Measurements from ENCODE around the gene APOBEC3B.
"Not testable (repeated sequence)": the region's sequence is repeated elsewhere in the genome, so short reads cannot be mapped to it uniquely, and the experiment has no call there.

The APOBEC3B gene

GRCh38 chr22:38987171-38987895, 5.2 kb downstream of the APOBEC3B start:
- DNase-seq (ENCODE audit: low read depth in 2 of 2, low spot score in 1 of 2), result no peak

GRCh38 chr22:38989466-38989865, 7.3 kb downstream of the APOBEC3B start:
- DNase-seq (ENCODE audit: low read depth in 2 of 2, low spot score in 1 of 2), result no peak

GRCh38 chr22:38992871-38993371, 10.8 kb downstream of the APOBEC3B start:
- not testable (repeated sequence) for DNase-seq (ENCODE audit: low read depth in 2 of 2, low spot score in 1 of 2)

GRCh38 chr22:38996105-38996504, 14.0 kb downstream of the APOBEC3B start:
- no peak for DNase-seq (ENCODE audit: low read depth in 2 of 2, low spot score in 1 of 2)

GRCh38 chr22:38997518-38997917, 15.4 kb downstream of the APOBEC3B start:
- DNase-seq (ENCODE audit: low read depth in 2 of 2, low spot score in 1 of 2), result no peak

GRCh38 chr22:39003165-39003638, 21.1 kb downstream of the APOBEC3B start:
- DNase-seq (ENCODE audit: low read depth in 2 of 2, low spot score in 1 of 2), result peak; percentile 47 to 58

- no peak for DNase-seq (ENCODE audit: low read depth in 2 of 2, low spot score in 1 of 2)
Measured at GRCh38 chr22:39007177-39007576, 25.0 kb downstream of the APOBEC3B start.

- not testable (repeated sequence) for DNase-seq (ENCODE audit: low read depth in 2 of 2, low spot score in 1 of 2)
Measured at GRCh38 chr22:39008271-39008850, 26.2 kb downstream of the APOBEC3B start.

- no peak for DNase-seq (ENCODE audit: low read depth in 2 of 2, low spot score in 1 of 2)
Measured at GRCh38 chr22:39010946-39011345, 28.8 kb downstream of the APOBEC3B start.

GRCh38 chr22:39012533-39013511, 30.7 kb downstream of the APOBEC3B start:
- DNase-seq (ENCODE audit: low read depth in 2 of 2, low spot score in 1 of 2), result no peak

- DNase-seq (ENCODE audit: low read depth in 2 of 2, low spot score in 1 of 2), result not testable (repeated sequence)
Measured at GRCh38 chr22:39013561-39013941, 31.4 kb downstream of the APOBEC3B start.

- peak; percentile 40 to 76 for DNase-seq (ENCODE audit: low read depth in 2 of 2, low spot score in 1 of 2)
Measured at GRCh38 chr22:39013942-39014722, 32.0 kb downstream of the APOBEC3B start, which contains the start of gene APOBEC3C. Gene APOBEC3C, plus strand, starts transcription at chr22:39014257. Its CDS starts 106 bp downstream, at chr22:39014363.

GRCh38 chr22:39014723-39015121, 32.6 kb downstream of the APOBEC3B start:
- DNase-seq (ENCODE audit: low read depth in 2 of 2, low spot score in 1 of 2), result not testable (repeated sequence)

- no peak for DNase-seq (ENCODE audit: low read depth in 2 of 2, low spot score in 1 of 2)
Measured at GRCh38 chr22:39016592-39016991, 34.4 kb downstream of the APOBEC3B start.

GRCh38 chr22:39017596-39018365, 35.6 kb downstream of the APOBEC3B start:
- DNase-seq (ENCODE audit: low read depth in 2 of 2, low spot score in 1 of 2), result no peak

GRCh38 chr22:39020021-39020651, 38.0 kb downstream of the APOBEC3B start:
- not testable (repeated sequence) for DNase-seq (ENCODE audit: low read depth in 2 of 2, low spot score in 1 of 2)

- DNase-seq (ENCODE audit: low read depth in 2 of 2, low spot score in 1 of 2), result no peak
Measured at GRCh38 chr22:39021552-39022250, 39.6 kb downstream of the APOBEC3B start.

GRCh38 chr22:39024519-39025308, 42.6 kb downstream of the APOBEC3B start:
- no peak for DNase-seq (ENCODE audit: low read depth in 2 of 2, low spot score in 1 of 2)
